GM19239 (cell line): ENCODE data around the gene TSPEAR.
"Not testable (repeated sequence)": the region's sequence is repeated elsewhere in the genome, so short reads cannot be mapped to it uniquely, and the experiment has no call there.

Experiments
- DNase-seq: peaks from one replicate; pipeline ENCODE4 v3.0.0; 2011; ENCODE audit warnings: low spot score; ENCODE audit not compliant: insufficient read length
- FAIRE-seq: peaks from 2 replicates; lab custom pipeline; 2011; peaks lifted over from hg19 to GRCh38; lab: Jason Lieb, UNC

Gene TSPEAR

DNA sequence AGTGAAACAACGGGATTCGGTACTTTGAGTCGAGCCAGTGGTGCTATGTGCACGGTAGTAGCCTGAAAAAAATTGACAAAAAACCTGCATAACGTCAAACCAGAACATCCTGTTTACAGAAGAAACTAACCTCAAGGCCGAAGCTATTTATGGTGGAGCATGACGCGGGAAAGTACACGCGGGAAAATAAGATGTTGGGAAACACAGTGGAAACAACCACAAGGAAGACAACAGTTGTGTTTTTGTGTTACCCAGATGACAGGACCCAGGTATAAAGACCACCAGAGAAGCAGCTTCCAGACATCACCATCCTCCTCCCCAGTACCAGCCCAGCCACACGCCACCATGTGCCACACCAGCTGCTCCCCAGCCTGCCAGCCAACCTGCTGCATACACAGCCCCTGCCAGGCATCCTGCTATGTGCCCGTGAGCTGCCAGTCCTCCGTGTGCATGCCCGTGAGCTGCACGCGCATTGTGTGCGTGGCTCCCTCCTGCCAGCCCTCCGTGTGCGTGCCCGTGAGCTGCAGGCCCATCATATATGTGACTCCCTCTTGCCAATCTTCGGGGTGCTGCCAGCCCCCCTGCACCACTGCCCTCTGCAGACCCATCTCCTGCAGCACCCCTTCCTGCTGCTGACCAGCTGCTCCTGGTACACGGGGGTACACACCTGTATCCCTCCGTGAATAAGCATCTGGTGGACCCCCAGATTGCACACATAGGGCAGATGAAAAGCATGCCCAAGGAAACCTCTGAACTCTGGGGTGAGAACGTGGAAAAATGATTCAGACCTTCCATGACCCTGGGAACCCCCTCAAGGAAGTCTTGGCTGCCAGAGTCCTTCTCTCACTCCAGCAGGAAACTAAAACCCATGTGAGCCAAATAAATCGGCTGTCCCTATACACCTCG lies 53.5 kb downstream of the TSPEAR start, which contains the start of gene KRTAP12-3:
TSS of gene KRTAP12-3 (plus strand) at position 298 of the 906 bp plus-strand sequence. CDS start at position 346, 48 bp downstream.
- FAIRE-seq: no peak

DNA sequence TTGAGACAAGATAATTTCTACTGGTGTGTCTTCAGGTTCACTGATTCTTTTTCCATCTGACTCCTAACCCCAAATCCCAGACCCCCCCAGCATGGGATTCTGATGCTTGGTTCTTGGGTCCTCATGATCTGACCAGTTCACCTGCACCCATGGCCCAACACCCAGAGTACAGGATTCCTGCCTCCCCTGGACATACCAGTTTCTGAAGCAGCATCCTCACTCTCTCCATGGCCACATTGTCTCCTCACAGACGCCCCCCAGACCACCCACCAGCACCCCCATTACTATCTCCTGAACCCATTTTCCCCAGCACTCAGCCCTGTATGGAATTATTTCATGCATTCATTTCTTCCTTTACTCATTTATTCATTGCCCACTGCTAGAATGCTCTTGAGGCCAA lies 54.5 kb downstream of the TSPEAR start:
- FAIRE-seq (no peak), DNase-seq (no peak)

More for the DNA sequence above, 53.5 kb downstream of the TSPEAR start, which contains the start of gene KRTAP12-3:
- no peak for DNase-seq

DNA sequence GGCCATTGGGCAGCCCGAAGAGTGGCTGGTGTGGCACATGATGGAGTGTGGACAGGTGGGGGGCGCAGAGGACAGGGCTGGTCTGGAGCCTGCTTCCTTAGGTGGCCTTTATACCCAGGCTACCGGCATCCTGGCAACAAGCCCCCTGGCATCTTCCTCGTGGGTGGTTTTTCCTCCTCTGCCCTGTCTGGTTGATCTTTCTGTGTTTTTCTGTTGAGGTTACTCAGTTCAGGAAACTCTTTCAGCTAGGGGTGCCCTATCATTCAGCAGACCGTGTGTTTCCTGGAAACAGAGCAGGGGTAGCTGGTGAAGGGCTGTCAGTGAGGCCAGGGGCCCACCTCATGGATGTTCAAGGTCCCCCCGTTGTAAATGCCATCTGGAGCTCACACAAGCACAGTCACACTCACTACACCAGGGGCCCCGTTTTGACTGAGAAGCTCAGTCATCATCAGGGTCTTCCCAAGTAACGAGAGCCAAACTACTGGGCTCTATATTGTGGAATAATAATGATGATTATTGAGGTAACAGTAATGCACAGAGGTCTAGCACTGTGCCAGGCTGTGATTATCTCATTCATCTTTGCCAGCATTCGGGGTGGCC lies 56.7 kb downstream of the TSPEAR start, which contains the start of gene KRTAP12-4:
TSS of gene KRTAP12-4 (minus strand) at position 84 of the 600 bp plus-strand sequence. CDS start at position 39, 45 bp downstream.
- DNase-seq (no peak), FAIRE-seq (no peak)

DNA sequence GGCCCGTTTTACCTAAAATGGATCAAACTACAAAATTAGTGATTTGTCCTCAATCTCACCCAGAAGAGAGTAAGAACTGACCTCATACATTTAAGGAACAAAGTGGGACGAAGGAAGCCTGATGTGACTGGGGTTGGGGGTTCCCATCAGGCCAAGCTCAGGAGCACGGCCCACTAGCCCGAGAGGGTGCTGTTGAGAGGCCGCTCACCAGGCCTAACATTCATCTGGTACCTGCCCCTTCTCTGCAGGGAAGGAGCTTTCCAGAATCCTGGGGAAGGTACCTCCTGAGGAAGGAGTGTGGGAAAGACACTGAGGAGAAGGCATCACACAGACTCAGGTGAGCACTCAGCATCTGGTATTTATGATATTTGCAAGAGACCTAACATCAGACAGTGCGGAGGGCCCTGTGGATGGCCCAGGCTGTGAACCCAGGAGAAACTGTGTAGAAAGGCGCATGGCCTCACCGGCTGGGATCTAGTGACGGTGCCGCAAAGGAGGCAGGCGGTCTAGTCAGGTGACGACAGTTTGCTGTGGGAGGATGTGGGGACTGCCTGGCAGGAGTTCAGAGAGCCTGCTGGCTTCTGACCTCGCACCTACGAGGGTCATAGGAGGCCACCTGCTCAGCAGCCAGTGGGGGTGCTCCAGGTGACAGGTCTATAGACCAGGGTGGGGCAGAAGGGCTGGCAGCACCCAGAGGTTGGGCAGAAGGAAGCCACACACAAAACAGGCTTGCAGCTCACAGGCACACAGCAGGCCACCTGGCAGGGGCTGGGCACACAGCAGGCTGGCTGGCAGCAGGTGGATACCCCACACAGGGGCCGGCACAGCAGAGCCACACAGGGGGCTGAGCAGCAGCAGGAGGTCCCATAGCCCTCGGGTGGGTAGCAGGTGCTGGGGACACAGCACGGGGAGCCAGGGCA lies 57.5 kb downstream of the TSPEAR start:
- DNase-seq (no peak), FAIRE-seq (no peak)

DNA sequence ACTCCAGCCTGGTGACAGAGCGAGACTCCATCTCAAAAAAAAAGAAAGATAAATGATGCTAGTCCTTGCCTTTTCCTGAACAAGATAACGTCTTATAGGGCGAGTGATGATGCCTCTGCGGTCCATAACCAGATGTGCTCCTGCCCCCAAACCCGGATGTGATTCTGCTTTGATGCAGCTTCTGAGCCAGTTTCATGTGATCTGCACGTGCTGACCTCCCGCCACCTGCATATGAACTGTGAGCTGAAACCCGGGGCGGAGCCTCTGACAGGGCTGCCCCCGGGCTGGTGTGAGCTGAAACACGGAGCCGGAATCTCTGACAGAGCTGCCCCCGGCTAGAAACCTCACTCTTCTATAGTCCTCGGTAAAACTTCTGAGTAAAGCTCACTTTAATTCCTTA lies 58.2 kb downstream of the TSPEAR start:
- DNase-seq (no peak), FAIRE-seq (no peak)

DNA sequence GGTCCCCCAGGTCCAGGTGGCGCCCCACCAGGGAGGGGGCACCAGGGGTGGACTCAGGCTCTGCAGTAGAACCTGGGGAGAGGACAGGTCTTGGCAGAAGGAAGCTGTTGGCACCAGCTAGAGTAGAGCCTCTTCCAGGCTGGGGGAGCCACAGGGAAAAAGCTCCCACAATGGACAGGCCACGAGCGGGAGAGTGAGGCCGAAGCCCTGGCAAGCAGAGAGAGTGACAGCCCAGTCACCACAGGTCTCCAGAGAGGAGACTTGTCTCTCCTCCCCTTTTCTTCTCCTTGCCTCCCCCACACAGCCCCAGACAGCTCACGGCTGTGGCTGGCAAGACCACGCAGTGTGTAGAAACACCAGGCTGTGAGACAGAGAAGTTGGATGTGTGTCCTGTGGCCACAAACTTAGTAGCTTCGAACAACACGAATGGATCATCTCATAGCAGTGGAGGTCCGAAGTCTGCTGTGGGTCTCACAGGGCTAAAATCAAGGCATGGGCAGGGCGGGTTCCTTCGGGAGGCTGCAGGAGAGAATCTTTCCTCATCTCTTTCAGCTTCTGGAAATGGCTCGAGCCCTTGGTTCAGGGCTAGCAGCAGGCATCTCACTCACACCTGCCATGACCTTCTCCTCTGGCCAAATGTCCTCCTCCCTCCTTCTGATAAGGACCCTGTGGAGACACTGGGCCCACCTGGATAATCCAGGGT lies 60.2 kb downstream of the TSPEAR start:
- FAIRE-seq (no peak), DNase-seq (no peak)

DNA sequence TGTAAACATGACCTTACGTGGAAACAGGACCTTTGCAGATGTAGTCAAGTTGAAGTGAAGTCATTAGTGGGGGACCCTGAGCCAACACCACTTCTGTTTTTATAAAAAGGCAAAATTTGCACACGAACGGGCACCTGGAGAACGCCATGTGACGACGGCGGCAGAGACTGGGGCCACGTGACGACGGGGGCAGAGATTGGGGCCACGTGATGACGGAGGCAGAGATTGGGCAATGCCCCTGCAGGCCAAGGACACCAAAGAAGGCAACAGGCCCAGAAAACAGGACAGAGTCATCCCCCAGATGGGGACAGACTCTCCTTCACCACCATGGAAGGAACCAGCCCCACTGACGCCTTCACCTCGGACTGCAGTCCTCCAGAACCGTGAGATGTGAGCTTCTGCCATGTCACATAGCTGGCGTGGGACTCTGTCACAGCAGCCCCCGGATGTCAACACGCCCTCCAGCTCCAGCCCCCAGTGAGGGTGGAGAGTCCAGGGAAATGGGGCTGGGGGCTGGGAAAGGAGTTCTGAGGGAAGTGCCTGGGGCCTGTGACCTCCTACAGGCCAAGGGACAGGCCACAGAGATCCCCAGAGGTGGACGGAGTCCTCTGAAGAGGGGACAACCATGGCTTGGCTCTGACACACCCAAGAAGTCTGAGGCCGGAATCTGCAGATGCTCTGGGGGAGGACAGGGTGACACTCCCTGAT lies 61.0 kb downstream of the TSPEAR start:
- FAIRE-seq: no peak
- DNase-seq: no peak

DNA sequence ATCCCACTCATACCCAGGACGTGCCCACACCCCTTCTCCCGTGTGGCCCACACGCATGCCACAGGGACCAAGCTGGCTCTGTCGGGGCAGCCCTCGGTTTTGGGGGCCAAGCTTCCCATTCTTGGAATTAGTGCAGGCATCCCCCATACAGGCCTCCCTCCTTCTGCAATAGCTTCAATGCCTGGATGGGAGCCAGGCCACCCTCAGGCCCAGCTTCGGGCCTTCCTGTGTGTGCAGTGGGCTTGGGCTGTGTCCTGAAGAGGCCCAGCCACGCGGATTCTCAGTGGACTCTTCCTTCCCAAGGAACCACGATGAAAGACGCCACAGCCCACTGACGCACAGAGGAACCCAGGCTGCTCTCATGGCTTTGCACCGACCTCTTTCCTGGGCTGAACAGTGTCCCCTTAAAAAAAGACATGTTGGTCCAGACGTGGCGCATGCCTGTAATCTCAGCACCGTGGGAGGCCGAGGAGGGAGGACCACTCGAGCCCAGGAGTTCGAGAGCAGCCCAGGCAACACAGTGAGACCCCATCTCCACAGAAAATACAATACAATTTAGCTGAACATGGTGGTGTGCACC lies 61.8 kb downstream of the TSPEAR start:
- FAIRE-seq (no peak), DNase-seq (no peak)

DNA sequence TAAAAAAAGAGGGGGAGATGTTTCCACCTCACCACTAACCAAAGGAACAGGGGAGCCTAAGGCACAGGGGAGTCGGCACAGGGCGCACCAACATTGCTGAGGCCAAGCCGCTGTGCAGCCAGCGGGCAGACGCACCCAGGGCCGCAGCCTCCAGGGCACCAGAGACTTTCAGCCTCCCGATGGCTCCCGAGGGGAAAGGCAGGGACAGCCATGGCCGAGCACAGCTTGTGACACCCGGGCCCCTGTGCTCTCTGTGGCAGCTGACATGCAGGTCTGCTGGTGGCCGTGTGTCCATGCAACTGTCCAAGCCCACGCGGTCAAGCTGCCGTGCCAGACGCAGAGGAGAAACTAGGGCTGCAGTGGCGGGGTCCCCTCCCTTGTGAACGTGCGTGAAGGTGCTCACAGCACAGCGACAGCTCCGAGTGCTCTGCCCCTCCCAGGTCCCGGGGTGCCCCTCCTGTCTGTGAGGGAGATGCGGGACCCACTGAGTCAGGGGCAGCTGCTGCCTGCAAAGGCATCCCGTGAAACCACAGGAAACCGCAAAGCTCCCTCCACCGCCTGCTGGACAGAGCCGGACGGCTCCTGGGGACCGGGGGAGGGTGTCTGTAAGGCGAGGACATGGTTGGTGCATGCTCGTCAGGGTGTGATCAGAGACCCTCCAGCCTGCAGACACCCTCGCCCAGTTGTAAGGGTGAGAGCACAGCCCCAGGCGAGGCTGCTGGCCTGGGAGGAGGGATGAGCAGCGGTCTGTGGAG lies 62.6 kb downstream of the TSPEAR start:
- no peak for FAIRE-seq

DNA sequence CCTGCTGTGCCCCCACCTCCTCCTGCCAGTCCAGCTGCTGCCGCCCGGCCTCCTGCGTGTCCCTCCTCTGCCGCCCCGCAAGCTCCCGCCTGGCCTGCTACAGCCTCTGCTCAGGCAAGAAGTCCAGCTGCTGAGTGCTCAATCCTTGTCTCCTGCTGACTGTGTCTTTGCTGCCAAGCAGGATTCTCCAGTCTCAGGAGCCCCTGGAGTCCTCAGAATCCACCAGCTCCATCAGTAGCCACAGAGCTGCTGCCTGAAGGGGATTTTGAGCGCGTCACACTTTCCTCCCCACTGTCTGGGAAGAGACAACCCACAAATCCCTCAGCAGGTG lies 64.2 kb downstream of the TSPEAR start:
- FAIRE-seq (no peak), DNase-seq (no peak)

More for the DNA sequence above, 62.6 kb downstream of the TSPEAR start:
- DNase-seq: no peak

DNA sequence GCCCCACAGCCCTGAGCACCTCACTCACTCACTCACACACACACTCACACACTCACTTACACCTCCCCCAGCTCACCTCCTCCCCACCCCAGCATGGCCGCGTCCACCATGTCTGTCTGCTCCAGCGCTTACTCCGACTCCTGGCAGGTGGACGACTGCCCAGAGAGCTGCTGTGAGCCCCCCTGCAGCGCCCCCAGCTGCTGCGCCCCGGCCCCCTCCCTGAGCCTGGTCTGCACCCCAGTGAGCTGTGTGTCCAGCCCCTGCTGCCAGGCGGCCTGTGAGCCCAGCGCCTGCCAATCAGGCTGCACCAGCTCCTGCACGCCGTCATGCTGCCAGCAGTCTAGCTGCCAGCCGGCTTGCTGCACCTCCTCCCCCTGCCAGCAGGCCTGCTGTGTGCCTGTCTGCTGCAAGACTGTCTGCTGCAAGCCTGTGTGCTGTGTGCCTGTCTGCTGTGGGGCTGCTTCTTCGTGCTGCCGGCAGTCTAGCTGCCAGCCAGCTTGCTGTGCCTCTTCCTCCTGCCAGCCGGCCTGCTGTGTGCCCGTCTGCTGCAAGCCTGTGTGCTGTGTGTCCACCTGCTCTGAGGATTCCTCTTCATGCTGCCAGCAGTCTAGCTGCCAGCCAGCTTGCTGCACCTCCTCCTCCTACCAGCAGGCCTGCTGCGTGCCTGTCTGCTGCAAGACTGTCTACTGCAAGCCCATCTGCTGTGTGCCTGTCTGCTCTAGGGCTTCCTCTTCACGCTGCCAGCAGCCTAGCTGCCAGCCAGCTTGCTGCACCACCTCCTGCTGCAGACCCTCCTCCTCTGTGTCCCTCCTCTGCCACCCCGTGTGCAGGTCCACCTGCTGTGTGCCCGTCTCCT lies 64.8 kb downstream of the TSPEAR start, which contains the start of gene KRTAP10-11:
TSS of gene KRTAP10-11 (plus strand) at position 49 of the 856 bp plus-strand sequence. CDS start at position 94, 45 bp downstream.
- FAIRE-seq, DNase-seq: not testable (repeated sequence)

DNA sequence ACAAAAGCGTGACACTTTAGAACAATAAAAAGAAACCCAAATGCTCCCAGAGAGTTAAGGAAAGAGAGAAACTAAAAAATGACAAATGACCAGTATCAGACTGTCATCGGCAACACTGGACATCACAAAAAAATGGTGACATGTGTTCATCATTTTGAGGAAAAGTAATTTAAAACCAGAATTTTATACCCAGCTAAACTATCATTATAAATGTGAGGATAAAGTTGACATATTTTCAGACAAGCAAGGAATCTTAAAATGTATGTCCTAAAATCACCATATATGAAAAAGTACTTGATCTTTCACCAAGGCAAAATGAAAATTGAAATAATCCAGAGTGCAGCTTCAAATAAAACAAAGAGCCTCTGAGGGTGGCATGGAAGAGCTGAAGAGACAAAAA lies 66.5 kb downstream of the TSPEAR start:
- FAIRE-seq (no peak), DNase-seq (no peak)

DNA sequence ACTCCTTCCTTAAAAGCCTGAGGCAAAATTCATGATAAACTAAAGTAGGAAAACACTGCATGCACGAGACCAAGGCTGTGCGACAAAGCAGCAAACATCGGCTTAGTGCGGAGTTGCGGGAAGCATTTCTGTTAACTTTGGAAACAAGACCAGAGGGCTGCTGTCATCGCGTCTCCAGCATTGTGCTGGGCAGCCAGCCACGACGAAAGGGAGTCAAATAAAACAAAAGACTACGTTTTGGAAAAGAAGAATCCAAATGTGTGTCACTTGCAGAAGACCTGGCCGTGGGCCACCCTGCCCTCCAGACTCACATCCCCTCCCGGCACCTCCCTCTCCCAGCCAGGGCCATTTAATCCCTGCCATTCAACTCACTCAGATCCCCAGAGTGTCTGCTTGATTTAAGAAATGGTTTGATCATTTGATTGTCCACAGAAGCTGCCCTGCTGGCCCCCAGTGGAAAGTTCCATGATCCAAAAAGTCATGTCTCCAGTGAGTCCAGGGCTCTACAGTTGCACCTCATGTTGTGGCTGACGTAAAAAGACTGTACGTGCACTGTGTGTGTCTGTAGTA lies 67.5 kb downstream of the TSPEAR start:
- DNase-seq (no peak), FAIRE-seq (no peak)

DNA sequence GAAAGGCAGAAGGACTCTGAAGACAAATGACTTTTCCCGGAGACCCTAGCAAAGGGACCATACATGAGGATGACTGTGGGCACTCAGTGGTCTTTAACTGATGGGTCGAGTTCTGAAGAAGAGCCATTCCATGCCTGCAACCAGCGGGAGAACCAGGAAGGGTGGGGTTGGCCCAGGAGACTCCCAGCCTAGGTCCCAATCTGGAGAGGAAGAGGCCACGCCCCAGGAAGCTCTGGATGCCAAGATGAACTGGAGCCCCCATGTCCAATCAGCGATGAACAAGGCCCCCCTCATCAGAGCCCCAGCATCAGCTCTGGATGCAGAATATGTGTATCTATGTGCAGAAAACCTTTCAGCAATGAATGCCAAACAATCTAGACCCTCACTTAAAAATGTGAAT lies 70.6 kb downstream of the TSPEAR start:
- DNase-seq (no peak), FAIRE-seq (no peak)

DNA sequence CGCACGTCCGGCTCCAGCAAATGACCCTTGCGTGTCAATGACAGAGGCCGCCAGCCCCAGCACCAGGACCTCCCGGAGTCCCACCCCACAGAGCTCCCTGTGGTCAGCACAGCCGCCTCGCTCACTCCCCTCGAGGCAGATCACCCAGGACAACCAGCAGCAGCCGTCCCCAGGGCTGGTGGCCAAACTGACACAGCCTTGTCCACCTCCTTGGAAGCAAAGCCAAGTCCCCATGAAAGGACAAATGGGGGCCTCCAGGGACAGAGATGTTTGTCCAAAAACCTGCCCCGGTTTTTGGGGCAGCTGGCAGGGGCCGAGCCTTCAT lies 72.1 kb downstream of the TSPEAR start:
- DNase-seq (no peak), FAIRE-seq (no peak)

DNA sequence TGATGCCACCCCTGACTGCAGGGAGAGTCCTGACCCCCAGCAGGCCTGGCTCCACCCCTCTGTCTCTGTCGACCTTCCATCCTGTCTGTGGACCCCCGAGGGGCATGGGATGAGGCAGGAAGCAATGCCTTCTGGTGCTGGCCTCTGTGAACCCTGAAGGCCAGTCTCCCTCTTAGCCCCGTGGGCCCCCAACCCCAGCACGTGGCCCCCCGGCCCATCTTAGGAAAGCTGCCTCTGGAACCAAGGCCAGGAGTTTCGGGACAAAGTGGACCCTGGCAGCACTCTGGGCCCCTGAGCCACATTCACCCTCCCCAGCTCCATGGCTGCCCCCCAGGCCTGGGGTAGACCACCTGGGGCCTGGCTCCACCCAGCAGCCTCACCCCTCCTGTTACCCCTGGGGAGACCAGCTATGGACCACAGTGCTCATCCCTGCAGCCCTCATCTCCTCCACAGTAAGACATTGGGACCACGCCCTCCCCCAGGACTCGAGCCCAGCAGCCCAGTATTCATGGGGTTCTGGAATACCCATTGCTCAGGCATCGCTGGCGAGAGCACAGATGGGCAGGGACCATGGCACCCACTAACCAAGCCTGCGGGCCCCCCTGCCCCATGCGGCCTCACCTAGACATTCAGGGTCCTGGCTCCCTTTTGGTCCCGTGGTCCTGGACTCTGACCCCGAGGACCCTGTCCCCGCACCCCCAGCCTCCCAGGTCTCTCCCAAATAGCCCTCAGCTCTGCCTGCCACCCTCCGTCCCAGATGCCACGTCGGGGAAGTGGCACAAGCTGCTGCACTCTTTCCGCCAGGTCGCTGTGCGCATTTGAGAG lies 72.7 kb downstream of the TSPEAR start:
- DNase-seq, FAIRE-seq: not testable (repeated sequence)
